Adrenal gland (tissue), 5 donors: Measurements from ENCODE around the gene CDC25C.

ENCODE experiments used
- CTCF ChIP-seq, 6 experiments: fragments of 450-650 bp in 4 of 6; fragments of 200-600 bp in 2 of 6; sonication (generic) in 1 of 6; IDR thresholded peaks; 1 replicate in 5 of 6; 2 replicates in 1 of 6; pipeline versions ENCODE4 v1.5.1 to v1.8.0; 2016 to 2021; ENCODE audit warnings: antibody characterized with exemption in 6 of 6, mild to moderate bottlenecking in 2 of 6, moderate library complexity in 1 of 6
- POLR2A ChIP-seq, 2 donors: fragments of 450-650 bp; IDR thresholded peaks; one replicate each; pipeline ENCODE4 v1.6.1; 2017; ENCODE audit warnings: antibody characterized with exemption in 2 of 2, mild to moderate bottlenecking in 2 of 2, moderate library complexity in 1 of 2
- donor health status: DM: no; HTN: no; CAD: no.

- TF ChIP-seq CTCF (IDR thresholded peaks at IDR 0.05) = no peak
- TF ChIP-seq POLR2A (IDR thresholded peaks at IDR 0.05) = no peak
Observed at GRCh38 chr5:138240650-138241385, 90.8 kb downstream of the CDC25C start.
